H1 (cell line): ENCODE data around the gene PMFBP1. TPM values are rescaled to one million over a fixed set of nuclear protein-coding genes. Genes with fewer than 3 reads are reported as not detected.

Experiments
- CTCF ChIA-PET: fragments of 300-600 bp; sonication (Branson Sonifier 250); formaldehyde crosslinking; loops from one replicate; lab custom pipeline; 2021; ENCODE audit not compliant: partially characterized antibody; lab: Charles Lee
- POLR2A ChIA-PET: fragments of 300-600 bp; sonication (Branson Sonifier 250); formaldehyde crosslinking; loops from one replicate; lab custom pipeline; 2021; ENCODE audit warnings: inconsistent platforms; ENCODE audit not compliant: partially characterized antibody; lab: Charles Lee
- DNase-seq, 2 experiments: peaks; one replicate each; pipeline versions ENCODE4 v3.0.0 to v3.0.0-alpha.2; 2010 to 2022; ENCODE audit warnings: low spot score in 2 of 2, low read depth in 1 of 2, mixed read lengths in 1 of 2
- FAIRE-seq: peaks from 2 replicates; lab custom pipeline; 2011; peaks lifted over from hg19 to GRCh38; lab: Jason Lieb, UNC
- H2AFZ ChIP-seq: 2 replicates; pipeline ENCODE4 v1.8.1; 2012; ENCODE audit warnings: low read length, inconsistent platforms
- H2AK5ac ChIP-seq: 2 replicates; pipeline ENCODE4 v1.6.1; 2013; ENCODE audit warnings: low read depth, low read length
- H2BK120ac ChIP-seq: replicated peaks from 2 replicates; pipeline ENCODE3; 2013; ENCODE audit warnings: low read depth, low read length, inconsistent platforms
- H2BK12ac ChIP-seq: 2 replicates; pipeline ENCODE4 v1.6.1; 2013; ENCODE audit warnings: low read depth, low read length
- H2BK15ac ChIP-seq: 2 replicates; pipeline ENCODE4 v1.6.1; 2013; ENCODE audit warnings: low read length
- H2BK20ac ChIP-seq: 2 replicates; pipeline ENCODE4 v1.6.1; 2013; ENCODE audit warnings: low read length
- H2BK5ac ChIP-seq: 2 replicates; pipeline ENCODE4 v1.6.1; 2013; ENCODE audit warnings: low read depth, low read length
- H3K14ac ChIP-seq: 2 replicates; pipeline ENCODE4 v1.6.1; 2013; ENCODE audit warnings: inconsistent platforms; ENCODE audit not compliant: insufficient read length
- H3K18ac ChIP-seq: 2 replicates; pipeline ENCODE4 v1.6.1; 2013; ENCODE audit warnings: low read length; ENCODE audit errors: extremely low read depth
- H3K23ac ChIP-seq: 2 replicates; pipeline ENCODE4 v1.6.1; 2013; ENCODE audit warnings: inconsistent platforms; ENCODE audit not compliant: insufficient read length
- H3K23me2 ChIP-seq: 2 replicates; pipeline ENCODE4 v1.6.1; 2013; ENCODE audit warnings: low read depth, low read length
- H3K27ac ChIP-seq: 2 replicates; pipeline ENCODE4 v1.6.1; 2011; ENCODE audit warnings: low read depth, low read length, inconsistent platforms
- H3K27me3 ChIP-seq, 4 experiments: replicated peaks in 1 of 4; 1 replicate in 1 of 4; 2 replicates in 3 of 4; pipeline versions ENCODE4 v1.6.1 to v1.8.1; 2011 to 2013; ENCODE audit warnings: low read length in 3 of 4, mild to moderate bottlenecking in 3 of 4, inconsistent platforms in 2 of 4, mixed read lengths in 2 of 4, moderate library complexity in 1 of 4; ENCODE audit not compliant: control insufficient read depth in 3 of 4, insufficient read depth in 3 of 4; ENCODE audit errors: extremely low read depth in 1 of 4
- H3K36me3 ChIP-seq, 4 experiments: 2 replicates each; pipeline versions ENCODE4 v1.6.1 to v1.8.1; 2011 to 2013; ENCODE audit warnings: mild to moderate bottlenecking in 4 of 4, low read length in 3 of 4, moderate library complexity in 2 of 4, control low read depth in 1 of 4, inconsistent platforms in 1 of 4; ENCODE audit not compliant: insufficient read depth in 4 of 4, control insufficient read depth in 2 of 4
- H3K4ac ChIP-seq: replicated peaks from 2 replicates; pipeline ENCODE3; 2013; ENCODE audit warnings: low read length, low read depth, mixed read lengths, inconsistent platforms; ENCODE audit not compliant: insufficient read length
- H3K4me1 ChIP-seq, 4 experiments: replicated peaks in 1 of 4; 1 replicate in 1 of 4; 2 replicates in 3 of 4; pipeline versions ENCODE4 v1.6.1 to v1.8.1; 2011 to 2013; ENCODE audit warnings: low read length in 3 of 4, inconsistent platforms in 2 of 4, mixed read lengths in 1 of 4; ENCODE audit not compliant: insufficient read depth in 4 of 4, control insufficient read depth in 3 of 4
- H3K4me2 ChIP-seq, 2 experiments: 2 replicates each; pipeline versions ENCODE4 v1.6.1 to v1.8.1; 2011 to 2013; ENCODE audit warnings: low read depth in 2 of 2, low read length in 2 of 2, control low read depth in 1 of 2, inconsistent platforms in 1 of 2, mild to moderate bottlenecking in 1 of 2; ENCODE audit not compliant: insufficient read depth in 1 of 2
- H3K4me3 ChIP-seq, 4 experiments: fragments of 200-600, 300-600 bp in 1 of 4; sonication (generic), shearing (Covaris generic), sonication (Bioruptor Twin) in 1 of 4; 2 replicates each; pipeline versions ENCODE4 v1.5.1 to v1.8.1; 2011 to 2016; ENCODE audit warnings: low read length in 4 of 4, low read depth in 3 of 4, control low read depth in 2 of 4, inconsistent platforms in 2 of 4, mild to moderate bottlenecking in 2 of 4, mixed read lengths in 1 of 4, moderate library complexity in 1 of 4; ENCODE audit not compliant: insufficient read depth in 2 of 4; ENCODE audit errors: extremely low read depth in 1 of 4
- H3K56ac ChIP-seq: replicated peaks from 2 replicates; pipeline ENCODE3; 2013; ENCODE audit warnings: low read depth, mild to moderate bottlenecking, mixed read lengths, low read length, inconsistent platforms; ENCODE audit not compliant: insufficient read length
- H3K79me1 ChIP-seq: 2 replicates; pipeline ENCODE4 v1.6.1; 2013; ENCODE audit warnings: low read depth, low read length, control low read depth
- H3K79me2 ChIP-seq, 2 experiments: 2 replicates each; pipeline versions ENCODE4 v1.6.1 to v1.8.1; 2012 to 2013; ENCODE audit warnings: low read length in 2 of 2, mild to moderate bottlenecking in 2 of 2, inconsistent platforms in 1 of 2; ENCODE audit not compliant: insufficient read depth in 2 of 2, control insufficient read depth in 1 of 2
- H3K9ac ChIP-seq, 4 experiments: replicated peaks in 1 of 4; 1 replicate in 1 of 4; 2 replicates in 3 of 4; pipeline versions ENCODE4 v1.6.1 to v1.8.1; 2011 to 2013; ENCODE audit warnings: low read depth in 3 of 4, low read length in 3 of 4, control low read depth in 2 of 4, mild to moderate bottlenecking in 2 of 4, moderate library complexity in 2 of 4, inconsistent platforms in 1 of 4; ENCODE audit errors: extremely low read depth in 1 of 4
- H3K9me3 ChIP-seq, 2 experiments: 2 replicates each; pipeline versions ENCODE4 v1.6.1 to v1.8.1; 2012 to 2013; ENCODE audit warnings: mild to moderate bottlenecking in 2 of 2, moderate library complexity in 2 of 2, control low read depth in 1 of 2, inconsistent platforms in 1 of 2, low read depth in 1 of 2, low read length in 1 of 2, mixed read lengths in 1 of 2; ENCODE audit not compliant: insufficient read depth in 2 of 2
- H4K20me1 ChIP-seq, 2 experiments: replicated peaks in 1 of 2; 2 replicates each; pipeline versions ENCODE3 to v1.8.1; 2011 to 2013; ENCODE audit warnings: inconsistent platforms in 2 of 2, low read length in 2 of 2, mild to moderate bottlenecking in 1 of 2; ENCODE audit not compliant: insufficient read depth in 2 of 2, control insufficient read depth in 1 of 2
- H4K5ac ChIP-seq: 2 replicates; pipeline ENCODE4 v1.6.1; 2013; ENCODE audit warnings: low read length, low read depth, mixed read lengths, inconsistent platforms; ENCODE audit not compliant: insufficient read length
- H4K8ac ChIP-seq: 2 replicates; pipeline ENCODE4 v1.8.0; 2013; ENCODE audit warnings: mild to moderate bottlenecking, moderate library complexity, low read length, inconsistent platforms; ENCODE audit not compliant: insufficient read depth; ENCODE audit errors: extremely low read depth
- H4K91ac ChIP-seq: replicated peaks from 2 replicates; pipeline ENCODE3; 2013; ENCODE audit warnings: low read length, mixed read lengths, inconsistent platforms; ENCODE audit not compliant: insufficient read length
- BCL11A ChIP-seq, 2 experiments: IDR thresholded peaks; one replicate each; pipeline ENCODE4 v1.6.1; 2011; ENCODE audit warnings: low read depth in 2 of 2, low read length in 2 of 2, mild to moderate bottlenecking in 2 of 2
- BRCA1 ChIP-seq: IDR thresholded peaks from 2 replicates; pipeline ENCODE4 v1.6.1; 2012; ENCODE audit warnings: low read depth, low read length, improper control_type of control experiment
- CBX8 ChIP-seq: fragments of 300-800, 300-1000 bp; sonication (generic); IDR thresholded peaks from 2 replicates; pipeline ENCODE4 v1.7.1; 2016; ENCODE audit warnings: low read depth, low read length, borderline replicate concordance
- CEBPB ChIP-seq: IDR thresholded peaks from 2 replicates; pipeline ENCODE4 v1.6.1; 2012; ENCODE audit warnings: low read depth, low read length
- FOSL1 ChIP-seq: IDR thresholded peaks from 2 replicates; pipeline ENCODE4 v1.6.1; 2011; ENCODE audit warnings: mild to moderate bottlenecking, low read depth, low read length, moderate library complexity; ENCODE audit not compliant: insufficient read depth
- KDM1A ChIP-seq: fragments of 200-600, 300-600 bp; sonication (generic); IDR thresholded peaks from 2 replicates; pipeline ENCODE4 v1.7.1; 2016; ENCODE audit warnings: mild to moderate bottlenecking, low read length, borderline replicate concordance
- PHF8 ChIP-seq: fragments of 200-600 bp; sonication (generic); conservative IDR thresholded peaks from 2 replicates; pipeline ENCODE4 v1.7.1; 2012; ENCODE audit warnings: low read depth, mild to moderate bottlenecking, inconsistent platforms, low read length, moderate library complexity
- POU5F1 ChIP-seq: IDR thresholded peaks from 2 replicates; pipeline ENCODE4 v1.6.1; 2011; ENCODE audit warnings: low read depth, mild to moderate bottlenecking, low read length, moderate library complexity
- SP1 ChIP-seq: IDR thresholded peaks from 2 replicates; pipeline ENCODE4 v1.6.1; 2011; ENCODE audit warnings: low read depth, low read length
- SP4 ChIP-seq: IDR thresholded peaks from 2 replicates; pipeline ENCODE4 v1.6.1; 2012; ENCODE audit warnings: low read length, inconsistent platforms
- SRF ChIP-seq: IDR thresholded peaks from 2 replicates; pipeline ENCODE4 v1.6.1; 2011; ENCODE audit warnings: mild to moderate bottlenecking, low read depth, low read length, moderate library complexity
- TBP ChIP-seq: IDR thresholded peaks from 2 replicates; pipeline ENCODE4 v1.6.1; 2011; ENCODE audit warnings: low read depth, low read length, improper control_type of control experiment
- WGBS, 2 experiments: shearing (Covaris generic) in 1 of 2; methylation state at CpG; one replicate each; pipeline versions ENCODE4 v1.1.6 to v1.1.7; 2013 to 2015; ENCODE audit warnings: low lambda C conversion rate in 2 of 2, mixed read lengths in 2 of 2, inconsistent platforms in 1 of 2, low coverage in 1 of 2, missing lambda C conversion rate in 1 of 2; ENCODE audit not compliant: insufficient replicate concordance in 2 of 2, insufficient coverage in 1 of 2, insufficient read length in 1 of 2; ENCODE audit errors: extremely low coverage in 1 of 2, missing lambda C conversion rate in 1 of 2; 5-methylcytosine and 5-hydroxymethylcytosine counted together
- polyA plus RNA-seq, 7 experiments: library from polyadenylated mRNA; depleted of rRNA in 3 of 7; stranded (reverse) in 5 of 7; unstranded in 2 of 7; fragments of >200 nt in 5 of 7; fragments of 200-250 nt in 2 of 7; gene quantifications; 1 replicate in 5 of 7; 2 replicates in 1 of 7; 4 replicates in 1 of 7; pipeline versions ENCODE4 v1.2.1 to v1.2.3, GENCODE V29; 2011 to 2013; ENCODE audit warnings: missing spikeins in 2 of 7, mixed read lengths in 2 of 7
- total RNA-seq: library from RNA; stranded (reverse); fragmentation: NEBNext Ultra II Directional; extraction: Animal tissue kit (Norgen Biotek cat#: 25700); gene quantifications from 2 replicates; pipeline ENCODE4 v1.2.1, GENCODE V29; 2021
- TF ChIP-seq, protein P1 (sequence below): IDR thresholded peaks from 2 replicates; pipeline ENCODE4 v1.6.1; 2011; ENCODE audit warnings: low read length, improper control_type of control experiment
- TF ChIP-seq, protein P2 (sequence below): IDR thresholded peaks from 2 replicates; pipeline ENCODE4 v1.6.1; 2011; ENCODE audit warnings: low read depth, mild to moderate bottlenecking, low read length; ENCODE audit not compliant: insufficient read depth

Gene PMFBP1
- total and polyA plus RNA-seq, 2 of the 8 experiments (the other 6 are each of a cell fraction or from before 2014, with no cell fraction given), result 0.32 to 1.6 TPM

DNA sequence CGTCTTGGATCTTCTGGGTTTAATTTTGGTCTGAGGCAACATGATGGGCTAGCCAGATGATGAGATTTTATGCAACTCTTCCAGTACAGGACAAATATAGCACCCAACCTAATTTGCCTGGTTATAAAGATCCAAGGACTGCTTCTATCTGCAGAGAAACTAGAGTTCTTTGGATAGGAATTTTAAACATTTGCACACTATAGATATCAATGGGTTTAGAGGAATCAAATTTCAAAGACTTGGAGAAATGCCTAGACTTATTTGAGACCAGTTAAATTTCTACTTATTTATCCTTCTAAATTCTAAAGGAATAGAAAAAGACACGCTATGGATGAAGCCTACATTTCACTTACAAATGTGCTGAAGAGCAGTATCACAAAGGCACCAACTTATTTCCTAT is 12.6 kb downstream of the PMFBP1 start:
- Histone ChIP-seq H2AK5ac (no peak overlapping the region), H3K4ac (no peak overlapping the region), H4K5ac (no peak overlapping the region), H2AFZ (no peak overlapping the region), H4K91ac (no peak overlapping the region), H3K27ac (no peak overlapping the region), H3K27me3 (no peaks in the 10 kb centered on the region), H3K18ac (no peak overlapping the region), H3K14ac (no peak overlapping the region), H3K4me2 (no peak overlapping the region), H2BK120ac (no peak overlapping the region), H3K23me2 (no peaks in the 10 kb centered on the region), H3K23ac (no peak overlapping the region), H3K79me1 (no peaks in the 10 kb centered on the region), H3K9me3 (no peaks in the 10 kb centered on the region), H2BK15ac (no peak overlapping the region), H3K56ac (no peak overlapping the region), H3K79me2 (no peaks in the 10 kb centered on the region), H3K4me3 (no peak overlapping the region), H4K8ac (no peak overlapping the region), H3K4me1 (peaks cover 0 to 6% (median 5%) of the 10 kb centered on the region in 4 experiments; a peak in 4 of 7 replicates), H2BK12ac (no peak overlapping the region), H4K20me1 (no peaks in the 10 kb centered on the region), H3K36me3 (no peaks in the 10 kb centered on the region), H3K9ac (no peak overlapping the region), H2BK20ac (no peak overlapping the region), H2BK5ac (no peak overlapping the region)
- DNase-seq (no peak), FAIRE-seq (no peak)
- ChIA-PET CTCF (no interaction called here), POLR2A (no interaction called here)
- WGBS, 2 experiments, result 66% methylated on average over 2 of the region's 2 CpGs; no CpG with 5 or more reads in 1 of the 2 experiments
- TF ChIP-seq, protein P1, sequence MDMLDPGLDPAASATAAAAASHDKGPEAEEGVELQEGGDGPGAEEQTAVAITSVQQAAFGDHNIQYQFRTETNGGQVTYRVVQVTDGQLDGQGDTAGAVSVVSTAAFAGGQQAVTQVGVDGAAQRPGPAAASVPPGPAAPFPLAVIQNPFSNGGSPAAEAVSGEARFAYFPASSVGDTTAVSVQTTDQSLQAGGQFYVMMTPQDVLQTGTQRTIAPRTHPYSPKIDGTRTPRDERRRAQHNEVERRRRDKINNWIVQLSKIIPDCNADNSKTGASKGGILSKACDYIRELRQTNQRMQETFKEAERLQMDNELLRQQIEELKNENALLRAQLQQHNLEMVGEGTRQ, result no peak
- no peak for TF ChIP-seq BCL11A (IDR thresholded peaks at IDR 0.05; ENCODE audit: low read depth in 2 of 2, low read length in 2 of 2)
- TF ChIP-seq KDM1A, result no peak
- no peak for TF ChIP-seq POU5F1
- TF ChIP-seq SRF, result no peak
- TF ChIP-seq, protein P2, sequence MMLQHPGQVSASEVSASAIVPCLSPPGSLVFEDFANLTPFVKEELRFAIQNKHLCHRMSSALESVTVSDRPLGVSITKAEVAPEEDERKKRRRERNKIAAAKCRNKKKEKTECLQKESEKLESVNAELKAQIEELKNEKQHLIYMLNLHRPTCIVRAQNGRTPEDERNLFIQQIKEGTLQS, result no peak
- no peak for TF ChIP-seq SP4
- TF ChIP-seq SP1, result no peak
- TF ChIP-seq CEBPB, result no peak
- no peak for TF ChIP-seq FOSL1
- no peak for TF ChIP-seq TBP
- TF ChIP-seq BRCA1, result no peak
- TF ChIP-seq PHF8, result no peak
- no peak for TF ChIP-seq CBX8
